ENCODE measurements around the gene SLC17A5. TPM values are rescaled to one million over a fixed set of nuclear protein-coding genes. Genes with fewer than 3 reads are reported as not detected.

SLC17A5 gene
- total and polyA plus RNA-seq, 2 donors (not counting 3 experiments of a cell fraction or from before 2014, with no cell fraction given): 15.2 to 18.7 TPM

GRCh38 chr6:73666393-73666792 lies 12.6 kb upstream of the SLC17A5 start:
- peak; percentile 86 for FAIRE-seq
- peak overlapping the region; percentile 76 for H3K4me2 ChIP-seq (ENCODE audit: insufficient read depth, low read length)
- peak overlapping the region in 1 of 3 experiments; percentile 8 for H3K4me3 ChIP-seq (replicated peaks in 1 of 3; ENCODE audit: insufficient read depth in 1 of 3, low read depth in 1 of 3, low read length in 3 of 3)
- no peaks in the 10 kb centered on the region for H3K27me3 ChIP-seq (ENCODE audit: control insufficient read depth in 2 of 2, insufficient read depth in 2 of 2, low read length in 2 of 2)
- H3K9ac ChIP-seq (replicated peaks; ENCODE audit: extremely low read depth, insufficient read depth, low read length): no peak overlapping the region
- H3K4me1 ChIP-seq (ENCODE audit: control insufficient read depth, extremely low read depth, insufficient read depth, low read length): peaks cover 20% of the 10 kb centered on the region
- no peaks in the 10 kb centered on the region for H3K36me3 ChIP-seq (ENCODE audit: control insufficient read depth in 2 of 2, extremely low read depth in 1 of 2, insufficient read depth in 2 of 2, low read length in 2 of 2)
- intact Hi-C loops (cut with micrococcal nuclease): no loop called here
- H4K20me1 ChIP-seq (replicated peaks; ENCODE audit: control insufficient read depth, extremely low read depth, insufficient read depth, low read length): no peaks in the 10 kb centered on the region
- no peaks in the 10 kb centered on the region for H3K79me2 ChIP-seq (ENCODE audit: control insufficient read depth, insufficient read depth, low read length)
- DNase-seq (ENCODE audit: low read depth, low spot score): peak; percentile 90
- H3K9me1 ChIP-seq (replicated peaks; ENCODE audit: control insufficient read depth, extremely low read depth, insufficient read depth, low read length): no peaks in the 10 kb centered on the region
- TF ChIP-seq MAX (IDR thresholded peaks at IDR 0.05; ENCODE audit: insufficient read depth, insufficient read length) (no peak), GATA2 (IDR thresholded peaks at IDR 0.05; ENCODE audit: insufficient read depth, insufficient read length, low read depth, low read length) (peak; percentile 59)
- BruUV-seq (replicated peaks): no TSS peak
- dilution Hi-C loops (cut with MboI; ENCODE audit: extremely low pct_ligation_motif_present, low sequenced_read_pairs): no loop called here
- ChIA-PET POLR2A (interaction anchor here (0.8 to 1.0 kb wide), 2 partner anchors 12 to 145 kb away, joined by 3 read pairs; partner anchors contain the start of genes EEF1A1 and SLC17A5), CTCF (interaction anchor here (1.1 to 3.2 kb wide), 4 partner anchors 10 to 67 kb away, joined by 3 to 10 read pairs (median 8); no protein-coding TSS in a partner anchor)
- H2AFZ ChIP-seq (ENCODE audit: low read depth, low read length): no peak overlapping the region
- no peaks in the 10 kb centered on the region for H3K9me3 ChIP-seq (replicated peaks; ENCODE audit: control insufficient read depth, insufficient read depth, low read length)
- H3K27ac ChIP-seq (ENCODE audit: insufficient read depth, low read depth, low read length): peak overlapping the region; percentile 64

GRCh38 chr6:73665686-73666319 lies 12.0 kb upstream of the SLC17A5 start:
- intact Hi-C loops (cut with micrococcal nuclease): no loop called here
- Histone ChIP-seq H3K4me1 (ENCODE audit: control insufficient read depth, extremely low read depth, insufficient read depth, low read length) (peaks cover 20% of the 10 kb centered on the region), H2AFZ (ENCODE audit: low read depth, low read length) (no peak overlapping the region), H4K20me1 (replicated peaks; ENCODE audit: control insufficient read depth, extremely low read depth, insufficient read depth, low read length) (no peaks in the 10 kb centered on the region), H3K36me3 (ENCODE audit: control insufficient read depth in 2 of 2, extremely low read depth in 1 of 2, insufficient read depth in 2 of 2, low read length in 2 of 2) (no peaks in the 10 kb centered on the region), H3K9me1 (replicated peaks; ENCODE audit: control insufficient read depth, extremely low read depth, insufficient read depth, low read length) (no peaks in the 10 kb centered on the region), H3K9ac (replicated peaks; ENCODE audit: extremely low read depth, insufficient read depth, low read length) (no peak overlapping the region), H3K4me3 (replicated peaks in 1 of 3; ENCODE audit: insufficient read depth in 1 of 3, low read depth in 1 of 3, low read length in 3 of 3) (no peak overlapping the region), H3K4me2 (ENCODE audit: insufficient read depth, low read length) (peak overlapping the region; percentile 76), H3K79me2 (ENCODE audit: control insufficient read depth, insufficient read depth, low read length) (no peaks in the 10 kb centered on the region), H3K27ac (ENCODE audit: insufficient read depth, low read depth, low read length) (peak overlapping the region; percentile 64), H3K27me3 (ENCODE audit: control insufficient read depth in 2 of 2, insufficient read depth in 2 of 2, low read length in 2 of 2) (no peaks in the 10 kb centered on the region), H3K9me3 (replicated peaks; ENCODE audit: control insufficient read depth, insufficient read depth, low read length) (no peaks in the 10 kb centered on the region)
- peak; percentile 67 for TF ChIP-seq JUN (IDR thresholded peaks at IDR 0.05; ENCODE audit: borderline replicate concordance, insufficient read depth, insufficient read length, low read depth)
- peak; percentile 74 for TF ChIP-seq FOS (IDR thresholded peaks at IDR 0.05; ENCODE audit: borderline replicate concordance, insufficient read depth, low read length)
- no peak for TF ChIP-seq MYC (IDR thresholded peaks at IDR 0.05; ENCODE audit: low read depth, low read length)
- ChIA-PET POLR2A (interaction anchor here (0.8 to 1.2 kb wide), 3 partner anchors 11 to 145 kb away, joined by 3 read pairs; partner anchors contain the start of genes EEF1A1 and SLC17A5), CTCF (interaction anchor here (1.1 to 3.2 kb wide), 4 partner anchors 10 to 67 kb away, joined by 3 to 10 read pairs (median 8); no protein-coding TSS in a partner anchor)
- FAIRE-seq (peak; percentile 57), DNase-seq (ENCODE audit: low read depth, low spot score) (no peak)
- no TSS peak for BruUV-seq (replicated peaks)
- dilution Hi-C loops (cut with MboI; ENCODE audit: extremely low pct_ligation_motif_present, low sequenced_read_pairs): no loop called here
